NCI-H2227 (cell line): ENCODE data around the gene ANKS1A.

Experiments used
- DNase-seq: peaks from one replicate; lab custom pipeline; 2025; ENCODE audit not compliant: unreplicated experiment; lab: John Stamatoyannopoulos, UW

Gene ANKS1A

GRCh38 chr6:35036059-35036827, 147.2 kb downstream of the ANKS1A start:
- DNase-seq: no peak

DNA sequence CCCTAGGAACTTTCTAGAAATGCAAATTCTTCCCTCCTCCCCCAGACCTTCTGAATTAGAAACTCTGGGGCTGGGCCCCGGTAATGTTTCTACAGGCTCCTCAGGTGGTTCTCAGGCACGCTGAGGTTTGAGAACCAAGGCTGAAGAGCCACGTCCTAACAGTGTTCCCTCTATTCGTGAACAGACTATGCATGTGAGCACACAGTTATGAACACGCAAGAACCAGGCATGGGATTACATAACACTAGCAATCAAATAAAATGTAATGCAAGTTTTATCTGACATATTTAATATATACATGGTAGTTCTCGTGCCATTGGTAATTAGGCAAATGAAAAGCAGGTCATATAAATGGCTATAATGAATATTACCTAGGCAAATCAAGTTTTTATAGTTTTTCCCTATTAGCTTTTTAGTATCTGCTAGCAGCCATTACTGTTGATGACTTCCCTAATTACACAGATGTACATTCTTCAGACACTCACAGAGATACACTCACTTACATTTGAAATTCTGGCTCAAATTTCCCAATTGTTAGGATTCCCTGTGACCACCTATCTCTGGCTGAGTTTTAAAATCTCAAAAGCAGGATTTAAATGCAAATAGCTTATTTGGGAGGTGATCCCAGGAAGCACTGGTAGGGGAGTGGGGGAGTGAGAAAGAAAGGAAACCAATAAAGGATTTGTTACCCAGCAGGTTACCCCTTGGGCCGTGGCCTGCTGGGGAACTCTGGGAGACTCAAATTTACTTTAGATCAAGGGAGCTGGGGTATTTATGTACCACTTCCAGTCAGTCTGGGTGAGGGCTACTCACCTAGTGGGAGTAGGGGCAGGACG, 148.0 kb downstream of the ANKS1A start:
- DNase-seq: no peak

GRCh38 chr6:35037664-35038038, 148.6 kb downstream of the ANKS1A start:
- DNase-seq: no peak

- no peak for DNase-seq
Observed at GRCh38 chr6:35038076-35038475, 149.0 kb downstream of the ANKS1A start.

GRCh38 chr6:35040398-35040797, 151.3 kb downstream of the ANKS1A start:
- no peak for DNase-seq

DNA sequence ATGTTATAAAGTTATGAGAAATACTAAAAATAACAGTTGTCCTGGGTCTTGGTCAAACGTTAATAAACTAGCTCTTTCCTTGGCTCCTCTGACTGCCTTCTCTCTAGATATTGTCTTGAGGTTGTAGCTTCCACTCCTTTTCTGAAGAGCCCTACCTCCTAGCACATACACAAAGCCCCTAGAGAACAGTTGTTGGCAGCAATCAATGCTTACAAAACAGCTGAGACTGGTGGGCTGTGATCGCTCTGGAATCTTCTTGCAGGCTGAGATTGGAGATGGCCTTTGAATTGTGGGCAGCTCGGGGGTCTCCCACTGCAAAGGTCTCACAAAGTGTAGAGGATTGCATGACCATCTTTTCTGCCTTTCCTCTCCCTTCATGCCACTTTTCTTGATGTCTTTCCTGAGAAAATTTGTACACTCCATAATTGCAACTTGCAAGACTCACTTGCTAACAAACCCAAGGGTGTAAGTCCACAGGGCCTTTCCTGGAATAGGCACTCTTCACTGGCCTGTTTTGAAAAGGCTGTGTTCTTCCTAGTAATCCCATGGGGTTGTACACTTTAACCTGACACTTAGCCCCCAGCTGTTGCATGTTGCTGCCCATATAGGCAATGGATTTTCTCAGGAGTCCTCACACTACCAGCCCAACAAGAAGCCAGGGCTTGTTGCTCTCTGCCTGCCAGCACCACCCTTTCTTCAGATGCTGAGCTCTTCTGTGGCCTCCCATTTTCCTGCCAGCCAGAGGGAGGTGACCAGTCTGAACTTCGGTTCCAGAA, 152.2 kb downstream of the ANKS1A start:
- no peak for DNase-seq

DNA sequence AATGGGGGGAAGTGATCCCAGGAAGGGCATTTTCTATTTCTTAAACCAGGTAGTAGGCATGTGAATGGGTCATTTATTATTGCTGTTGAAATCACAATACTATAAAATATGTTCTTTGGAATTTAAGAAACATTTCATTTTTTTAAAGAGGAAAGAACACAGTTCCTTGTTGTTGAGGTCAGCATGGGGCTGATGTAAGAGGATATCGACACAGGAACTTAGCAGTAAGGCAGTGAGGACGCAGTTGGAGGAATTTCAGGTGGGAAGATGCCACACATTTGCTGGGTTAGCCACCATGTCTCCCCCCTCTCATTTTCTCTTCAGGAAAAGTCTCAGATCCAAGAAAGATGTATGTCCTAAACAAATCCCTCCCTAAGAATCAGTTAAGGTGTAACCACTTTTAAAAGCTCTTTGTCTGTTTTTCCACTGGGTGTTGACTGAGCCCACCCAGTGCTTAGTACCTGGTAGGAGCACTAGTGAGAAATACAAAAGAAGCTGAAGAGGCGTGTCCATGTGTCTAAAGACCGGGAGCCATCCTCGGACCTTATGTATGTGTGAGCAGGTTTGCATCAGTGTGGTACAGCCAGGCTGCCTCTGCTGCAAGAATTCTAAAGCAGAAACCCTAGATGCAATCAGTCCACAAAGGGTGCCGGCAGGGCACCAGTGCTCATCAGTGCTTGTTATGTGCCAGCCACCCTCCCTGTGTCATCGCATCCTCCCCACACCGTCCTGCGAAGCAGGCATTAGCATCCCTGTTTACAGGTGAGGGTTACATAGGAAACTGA, 153.2 kb downstream of the ANKS1A start:
- no peak for DNase-seq

DNA sequence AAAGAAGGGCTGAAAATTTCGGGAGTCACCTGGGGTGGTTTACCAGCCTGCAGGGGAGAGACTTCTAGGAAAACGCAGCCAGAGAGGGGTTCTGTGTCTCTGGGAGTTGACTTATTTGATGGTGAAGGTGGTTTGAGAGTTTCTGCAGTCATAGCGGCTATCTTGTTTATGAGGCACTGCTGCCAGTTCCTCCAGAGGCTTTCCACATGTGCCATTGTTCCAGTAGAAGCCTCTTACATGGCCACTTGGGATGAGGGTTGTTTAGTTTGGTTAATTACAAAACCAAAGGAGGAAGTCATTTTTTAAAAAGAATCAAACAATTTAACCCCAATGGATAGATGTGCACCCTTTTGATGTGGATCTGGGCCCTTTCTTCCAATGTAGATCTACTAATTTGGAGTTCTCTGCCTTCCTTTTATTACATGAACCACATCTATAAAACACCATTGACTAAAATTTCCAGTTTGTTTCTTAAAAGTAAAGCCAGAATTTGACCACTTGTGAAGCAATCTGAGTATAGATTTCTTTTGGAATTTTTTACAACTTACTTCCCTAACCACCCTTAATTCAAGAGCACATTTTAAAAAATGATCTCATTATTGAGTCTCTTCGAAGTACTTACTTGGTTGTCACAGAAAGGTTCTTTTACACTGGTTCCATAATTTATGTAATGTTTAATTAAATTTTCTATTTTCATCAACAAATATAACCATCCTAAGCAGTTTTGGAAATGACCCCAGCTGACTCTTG, 154.5 kb downstream of the ANKS1A start:
- no peak for DNase-seq

DNA sequence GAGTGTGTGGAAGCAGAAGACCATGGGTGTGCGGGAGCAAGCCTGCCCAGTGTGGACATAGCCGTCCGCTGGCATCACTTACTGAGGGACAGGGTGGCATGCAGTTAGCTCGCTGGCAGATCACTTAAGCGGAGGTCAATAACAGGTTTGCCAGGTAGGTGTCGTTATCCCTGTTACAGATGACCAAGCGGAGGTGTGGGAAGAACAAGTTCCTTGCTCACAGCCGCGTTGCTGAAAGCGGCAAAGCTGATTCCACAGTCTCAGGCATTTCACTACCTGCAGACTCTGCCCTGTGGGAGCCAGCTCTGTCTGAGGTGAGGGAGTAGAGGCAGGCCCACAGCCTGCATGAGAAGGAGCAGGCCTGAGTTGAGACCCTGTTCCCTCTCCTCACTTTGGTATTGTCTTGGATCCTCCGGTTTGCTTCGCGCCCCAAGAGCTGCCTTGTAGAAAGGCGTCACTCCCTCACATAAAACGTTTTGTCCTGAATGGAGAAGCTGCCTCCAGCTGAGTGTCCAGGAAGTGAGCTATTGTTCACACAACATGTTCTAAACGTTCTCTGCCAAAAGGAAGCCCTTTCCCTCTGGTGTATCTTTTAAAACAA, 155.2 kb downstream of the ANKS1A start:
- peak; percentile 13 for DNase-seq

DNA sequence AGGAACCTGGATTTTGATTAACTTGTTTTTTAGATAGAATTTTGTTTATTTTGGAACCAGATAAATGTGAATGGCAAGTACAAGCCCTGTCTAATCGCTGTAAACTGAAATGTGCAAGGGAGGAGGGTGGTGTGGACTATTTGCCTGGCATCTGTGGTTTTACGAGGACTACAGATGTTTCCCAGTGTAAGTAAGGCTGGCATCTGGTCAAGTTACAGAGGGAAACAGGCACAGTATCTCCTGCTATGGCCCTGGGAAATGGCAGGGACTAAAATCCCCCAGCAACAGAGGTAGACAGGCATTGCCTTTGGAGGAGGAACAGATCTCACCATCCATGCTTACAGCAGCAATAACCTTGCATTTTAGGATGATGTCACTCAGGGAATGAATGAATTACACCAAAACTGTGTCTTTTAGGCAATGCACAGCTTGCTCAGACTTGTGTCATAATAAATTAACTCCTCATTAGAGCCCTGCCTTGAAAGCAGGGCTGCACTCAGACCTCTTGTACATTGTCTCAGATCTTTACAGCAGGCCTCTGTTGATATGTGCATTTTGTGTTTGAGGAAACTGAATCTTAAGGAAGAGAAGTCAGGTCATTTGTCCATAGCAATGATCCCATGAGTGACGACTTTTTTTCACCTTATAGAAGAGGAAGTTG, 155.8 kb downstream of the ANKS1A start:
- no peak for DNase-seq

DNA sequence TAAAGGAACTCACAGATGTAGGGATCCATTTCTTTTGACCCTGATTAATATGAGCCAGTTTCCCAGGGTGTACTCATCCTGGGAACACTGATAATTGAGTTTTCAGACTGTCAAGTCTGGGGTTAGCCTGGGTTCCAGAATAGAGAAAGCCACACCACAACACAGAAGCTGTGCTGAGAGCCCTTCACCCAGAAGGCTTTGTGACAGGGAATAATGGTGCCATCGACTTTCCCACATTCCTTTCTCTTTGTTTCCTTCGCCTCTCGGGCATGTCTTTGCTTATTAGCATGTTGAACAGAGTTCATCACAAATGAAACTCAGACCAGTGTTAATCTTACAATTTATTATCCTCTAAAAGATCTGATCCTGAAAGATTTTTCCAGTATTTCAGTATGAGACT, 157.0 kb downstream of the ANKS1A start:
- DNase-seq: no peak

- no peak for DNase-seq
Observed at GRCh38 chr6:35046862-35047261, 157.8 kb downstream of the ANKS1A start.

GRCh38 chr6:35047265-35048011, 158.4 kb downstream of the ANKS1A start:
- no peak for DNase-seq

DNA sequence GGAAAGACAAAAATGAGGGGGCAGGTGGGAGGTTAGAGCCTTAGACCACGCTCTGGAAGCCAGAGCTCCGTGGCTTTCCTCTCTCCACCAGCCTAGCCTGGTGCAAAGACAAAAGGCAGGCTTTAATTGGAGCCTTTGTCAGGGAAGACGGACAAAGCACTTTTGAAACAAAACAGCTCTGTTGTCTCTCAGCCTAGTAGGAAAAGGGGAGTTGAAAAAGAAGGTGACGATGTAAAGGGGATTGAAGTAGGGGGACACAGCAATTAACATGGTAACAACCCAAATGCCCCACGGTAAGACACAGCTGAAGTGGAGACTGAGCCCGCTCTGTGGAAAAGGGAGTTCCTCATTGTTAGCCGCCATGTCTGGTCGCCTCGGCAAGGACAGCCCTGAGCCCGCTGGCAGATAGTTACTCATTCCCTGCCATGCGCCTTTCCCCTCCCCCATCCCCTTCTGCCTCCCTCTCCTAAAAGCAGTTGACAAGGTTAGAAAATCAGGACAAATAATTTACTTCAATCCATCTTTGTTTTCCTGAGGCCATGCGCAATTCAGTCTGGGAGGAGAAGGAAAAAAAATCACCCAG, 159.1 kb downstream of the ANKS1A start:
- DNase-seq: peak; percentile 35

- DNase-seq: peak; percentile 31
Observed at GRCh38 chr6:35048631-35049083, 159.6 kb downstream of the ANKS1A start.

- DNase-seq: no peak
Observed at GRCh38 chr6:35049156-35049735, 160.2 kb downstream of the ANKS1A start.

GRCh38 chr6:35049900-35050756, 161.1 kb downstream of the ANKS1A start:
- DNase-seq: peak; percentile 21
